ENCODE data around the gene DECR2. TPM values are rescaled to one million over a fixed set of nuclear protein-coding genes. Genes with fewer than 3 reads are reported as not detected.

Gene DECR2
- total RNA-seq, 4 donors from 2014 or later, result 10.6 to 106 (median 31.9) TPM

- no peak for DNase-seq
- no peaks in the 10 kb centered on the region for H3K27me3 ChIP-seq
- H3K9me3 ChIP-seq, result no peaks in the 10 kb centered on the region
- no peak overlapping the region for H3K4me3 ChIP-seq
- H3K27ac ChIP-seq, result no peak overlapping the region
- intact Hi-C loops (cut with DNase I; ENCODE audit: low total_unique reads), result no loop called here
- no peak for TF ChIP-seq CTCF (IDR thresholded peaks at IDR 0.05)
- TF ChIP-seq POLR2A (IDR thresholded peaks at IDR 0.05), result no peak
- no peaks in the 10 kb centered on the region for H3K4me1 ChIP-seq
- H3K36me3 ChIP-seq, result no peaks in the 10 kb centered on the region
Observed at GRCh38 chr16:363766-364490, 37.8 kb upstream of the DECR2 start.

DNA sequence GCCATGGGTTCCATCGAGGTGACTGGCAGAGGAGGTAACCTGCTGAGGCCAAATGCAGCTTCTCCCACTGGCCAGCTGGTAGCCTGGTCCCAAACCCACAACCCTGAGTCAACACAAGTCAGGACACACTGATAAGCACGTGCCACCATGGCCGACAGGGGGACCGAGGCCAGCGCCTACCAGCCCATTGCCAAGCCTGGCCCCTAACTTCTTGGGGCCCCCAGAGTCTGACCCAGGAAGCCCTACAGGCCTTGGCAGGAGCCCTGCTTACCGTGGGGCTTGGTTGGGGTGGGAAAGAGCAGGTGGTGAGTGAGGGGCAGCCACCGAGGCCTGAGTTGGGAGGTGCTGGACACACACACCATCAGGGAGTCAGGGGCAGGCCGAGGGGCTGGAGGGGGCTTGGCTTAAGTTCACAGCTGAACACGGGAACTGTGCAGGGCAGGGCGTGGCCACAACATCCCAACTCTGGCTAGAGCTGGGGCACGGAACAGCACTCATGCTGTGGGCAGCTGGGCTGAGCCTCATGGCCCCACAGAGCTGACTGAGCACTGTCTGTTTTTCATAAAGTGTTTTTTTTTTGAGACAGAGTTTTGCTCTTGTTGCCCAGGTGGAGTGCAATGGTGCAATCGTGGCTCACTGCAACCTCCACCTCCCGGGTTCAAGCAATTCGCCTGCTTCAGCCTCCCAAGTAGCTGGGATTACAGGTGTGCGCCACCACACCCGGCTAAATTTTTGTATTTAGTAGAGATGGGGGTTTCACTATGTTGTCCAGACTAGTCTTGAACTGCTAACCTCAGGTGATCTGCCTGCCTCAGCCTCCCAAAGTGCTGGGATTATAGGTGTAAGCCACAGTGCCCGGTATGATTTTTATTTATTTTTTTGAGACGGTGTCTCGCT lies 36.8 kb upstream of the DECR2 start:
- TF ChIP-seq POLR2A (IDR thresholded peaks at IDR 0.05) (no peak), CTCF (IDR thresholded peaks at IDR 0.05) (no peak)
- intact Hi-C loops (cut with DNase I; ENCODE audit: low total_unique reads), result no loop called here
- DNase-seq, result no peak
- peaks cover 3% of the 10 kb centered on the region in 2 donors for H3K4me1 ChIP-seq
- H3K4me3 ChIP-seq, result no peak overlapping the region
- no peaks in the 10 kb centered on the region for H3K36me3 ChIP-seq
- H3K27ac ChIP-seq, result no peak overlapping the region
- H3K27me3 ChIP-seq, result no peaks in the 10 kb centered on the region
- H3K9me3 ChIP-seq, result no peaks in the 10 kb centered on the region

DNA sequence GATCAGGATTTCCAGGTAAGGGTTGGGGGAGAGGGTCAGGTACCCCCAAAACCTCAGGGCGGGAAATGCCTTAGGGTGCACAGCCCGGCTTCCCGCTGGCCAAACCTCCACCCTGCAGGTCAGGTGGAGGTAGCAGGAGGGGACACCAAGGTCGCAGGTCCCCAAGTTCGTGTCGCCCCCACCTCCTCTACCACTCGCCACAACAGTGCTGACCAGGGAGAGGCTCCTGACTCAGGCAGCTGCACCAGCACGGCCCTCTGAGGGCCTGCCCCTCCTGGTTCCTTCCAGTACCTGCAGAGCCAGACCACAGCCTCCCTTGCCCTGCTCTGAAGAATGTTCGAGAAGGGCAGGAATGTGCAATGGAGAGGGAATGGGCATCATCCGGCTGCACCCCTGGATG lies 35.2 kb upstream of the DECR2 start:
- intact Hi-C loops (cut with DNase I; ENCODE audit: low total_unique reads), result no loop called here
- no peak overlapping the region for H3K27ac ChIP-seq
- no peaks in the 10 kb centered on the region for H3K36me3 ChIP-seq
- no peak for DNase-seq
- TF ChIP-seq CTCF (IDR thresholded peaks at IDR 0.05), result no peak
- TF ChIP-seq POLR2A (IDR thresholded peaks at IDR 0.05), result no peak
- H3K9me3 ChIP-seq, result no peaks in the 10 kb centered on the region
- peaks cover 4 to 11% of the 10 kb centered on the region in 2 donors for H3K4me1 ChIP-seq
- H3K27me3 ChIP-seq, result no peaks in the 10 kb centered on the region
- H3K4me3 ChIP-seq, result no peak overlapping the region

DNA sequence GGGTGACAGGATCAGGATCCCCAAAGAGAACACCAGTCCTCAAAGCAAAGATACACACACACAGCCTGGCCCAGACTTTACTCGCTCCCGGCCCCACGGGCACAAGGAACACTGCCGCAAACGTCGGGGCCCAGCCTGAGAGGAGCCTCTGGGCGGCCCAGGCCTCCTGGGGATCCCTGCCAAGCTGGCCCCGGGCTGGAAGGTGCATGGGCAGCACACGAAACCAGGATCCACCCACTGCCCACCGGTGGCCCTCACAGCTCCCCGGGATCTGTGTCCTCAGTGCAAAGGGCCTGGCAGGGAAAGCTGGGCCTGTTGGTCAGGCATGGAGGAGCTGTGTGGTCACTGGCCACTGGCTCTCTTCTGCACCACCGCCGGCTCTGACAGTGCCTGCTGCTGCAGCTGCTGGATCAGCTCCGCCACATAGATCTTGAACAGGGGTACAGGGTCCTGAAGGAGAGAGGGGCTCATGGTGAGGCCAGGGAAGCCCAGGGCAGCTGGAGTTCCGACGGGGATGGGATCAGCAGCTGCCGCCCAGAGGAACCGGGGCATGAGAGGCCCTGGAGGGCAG lies 34.3 kb upstream of the DECR2 start:
- Histone ChIP-seq H3K27ac (no peak overlapping the region), H3K4me3 (no peak overlapping the region), H3K27me3 (no peaks in the 10 kb centered on the region), H3K9me3 (no peaks in the 10 kb centered on the region), H3K36me3 (no peaks in the 10 kb centered on the region), H3K4me1 (peaks cover 4 to 11% of the 10 kb centered on the region in 2 donors)
- no peak for DNase-seq
- intact Hi-C loops (cut with DNase I; ENCODE audit: low total_unique reads), result no loop called here
- no peak for TF ChIP-seq CTCF (IDR thresholded peaks at IDR 0.05)
- TF ChIP-seq POLR2A (IDR thresholded peaks at IDR 0.05), result no peak

Measured in uterus (tissue), 4 donors.